HG02938 (cell line): ENCODE measurements around the gene ZC3H7B.
"Not testable (repeated sequence)": the region's sequence is repeated elsewhere in the genome, so short reads cannot be mapped to it uniquely, and the experiment has no call there.

Source experiments
- ATAC-seq: cut with Tn5 transposase; IDR thresholded peaks from one replicate; pipeline ENCODE4 v1.9.1; 2021; ENCODE audit warnings: mild to moderate bottlenecking, moderate library complexity; ENCODE audit not compliant: unreplicated experiment

Gene ZC3H7B

GRCh38 chr22:41285820-41286638 is 15.3 kb upstream of the ZC3H7B start, which contains the start of gene RANGAP1:
TSS of gene RANGAP1 (minus strand) at chr22:41286187. CDS start at chr22:41281044, 5,143 bp downstream.
- ATAC-seq = peak; percentile 88

GRCh38 chr22:41286639-41287091 is 14.7 kb upstream of the ZC3H7B start:
- peak; percentile 11 for ATAC-seq

- ATAC-seq = no peak
Measured at GRCh38 chr22:41288245-41288946, 12.9 kb upstream of the ZC3H7B start.

- ATAC-seq = no peak
Measured at GRCh38 chr22:41289671-41290070, 11.7 kb upstream of the ZC3H7B start.

- ATAC-seq = no peak
Measured at GRCh38 chr22:41290262-41291221, 10.8 kb upstream of the ZC3H7B start.

GRCh38 chr22:41294816-41295215 is 6.5 kb upstream of the ZC3H7B start:
- ATAC-seq = not testable (repeated sequence)

GRCh38 chr22:41296826-41297667 is 4.3 kb upstream of the ZC3H7B start:
- no peak for ATAC-seq

- no peak for ATAC-seq
Measured at GRCh38 chr22:41300661-41301060, 664 bp upstream of the ZC3H7B start.

- peak; percentile 24 for ATAC-seq
Measured at GRCh38 chr22:41302021-41302767, 869 bp downstream of the ZC3H7B start.

- no peak for ATAC-seq
Measured at GRCh38 chr22:41302811-41303210, 1.5 kb downstream of the ZC3H7B start.

GRCh38 chr22:41305646-41306045 is 4.3 kb downstream of the ZC3H7B start:
- no peak for ATAC-seq

GRCh38 chr22:41308054-41308453 is 6.7 kb downstream of the ZC3H7B start:
- no peak for ATAC-seq

- no peak for ATAC-seq
Measured at GRCh38 chr22:41308544-41308947, 7.2 kb downstream of the ZC3H7B start.

GRCh38 chr22:41310336-41310735 is 9.0 kb downstream of the ZC3H7B start:
- ATAC-seq = no peak

GRCh38 chr22:41311487-41311886 is 10.2 kb downstream of the ZC3H7B start:
- ATAC-seq = no peak

GRCh38 chr22:41314821-41315220 is 13.5 kb downstream of the ZC3H7B start:
- no peak for ATAC-seq

- no peak for ATAC-seq
Measured at GRCh38 chr22:41315586-41315985, 14.3 kb downstream of the ZC3H7B start.

GRCh38 chr22:41320416-41321240 is 19.3 kb downstream of the ZC3H7B start:
- ATAC-seq = no peak
